HG03442 (cell line): ENCODE data around the gene PRR15.

ENCODE experiments used
- ATAC-seq: cut with Tn5 transposase; IDR thresholded peaks from one replicate; pipeline ENCODE4 v1.9.1; 2021; ENCODE audit warnings: mild to moderate bottlenecking, moderate library complexity; ENCODE audit not compliant: unreplicated experiment

Gene PRR15

GRCh38 chr7:29567174-29567573 is 3.5 kb downstream of the PRR15 start:
- no peak for ATAC-seq

- no peak for ATAC-seq
Observed at GRCh38 chr7:29569648-29570047, 6.0 kb downstream of the PRR15 start.

DNA sequence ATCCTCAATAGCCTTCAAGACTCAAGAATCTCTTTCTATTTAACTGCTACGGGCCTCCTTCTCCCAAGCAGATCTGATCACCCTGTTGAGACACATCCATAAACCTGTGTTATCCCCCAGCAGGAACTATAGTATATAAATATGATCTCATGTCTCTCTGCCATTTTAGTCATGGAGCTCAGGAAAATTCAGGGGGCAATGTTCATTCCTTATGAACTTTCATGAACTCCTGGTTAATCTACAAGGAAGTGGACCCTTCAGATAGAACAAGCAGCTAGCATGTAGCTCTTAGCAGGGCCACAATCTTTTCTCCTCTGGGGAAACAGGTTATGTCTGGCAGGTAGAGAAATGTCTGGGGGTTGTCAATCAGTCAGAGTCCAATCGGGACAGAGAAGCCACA is 8.9 kb downstream of the PRR15 start:
- ATAC-seq: no peak

DNA sequence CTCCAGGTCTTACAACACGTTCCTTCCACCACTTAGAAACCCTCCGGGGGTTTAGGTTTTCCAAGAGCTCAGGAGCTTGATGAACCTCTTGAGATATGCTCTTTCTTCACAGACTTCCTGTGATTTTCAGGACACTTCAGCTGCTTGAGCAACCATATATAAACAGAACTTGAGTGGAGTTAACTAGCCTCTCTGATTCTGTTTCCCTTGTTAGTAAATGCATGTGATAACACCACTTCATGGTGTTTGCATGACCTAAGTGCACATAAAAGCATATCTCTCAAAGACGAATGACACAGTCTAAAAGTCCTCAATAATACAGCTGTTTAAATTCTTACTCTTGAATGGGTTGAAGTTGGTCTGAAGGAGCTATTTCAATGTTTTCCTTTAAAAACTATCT is 9.9 kb downstream of the PRR15 start:
- ATAC-seq: no peak

DNA sequence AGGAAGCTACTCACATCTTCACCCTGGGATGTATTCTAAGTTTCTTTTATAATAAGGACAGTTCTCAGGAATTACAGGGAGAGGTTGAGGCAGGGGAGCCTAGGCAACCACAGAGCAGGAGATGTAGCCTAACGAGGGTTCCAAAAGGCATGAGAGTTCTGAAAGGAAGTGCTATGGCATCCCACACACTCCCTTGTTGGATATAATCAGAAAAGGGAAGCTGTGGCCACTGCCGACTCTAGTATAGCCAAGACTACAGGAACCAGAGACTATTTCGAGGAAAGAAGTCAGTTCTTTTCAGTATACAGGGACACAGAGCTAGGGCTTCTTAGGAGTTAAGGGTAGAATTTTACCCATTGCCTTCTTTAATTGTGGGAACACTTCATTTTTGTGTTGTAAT is 11.0 kb downstream of the PRR15 start:
- no peak for ATAC-seq

- peak; percentile 42 for ATAC-seq
Observed at GRCh38 chr7:29587195-29587808, 23.7 kb downstream of the PRR15 start.

- ATAC-seq: no peak
Observed at GRCh38 chr7:29588212-29588611, 24.6 kb downstream of the PRR15 start.

- no peak for ATAC-seq
Observed at GRCh38 chr7:29588900-29589696, 25.5 kb downstream of the PRR15 start.

- ATAC-seq: no peak
Observed at GRCh38 chr7:29592866-29593265, 29.2 kb downstream of the PRR15 start.

DNA sequence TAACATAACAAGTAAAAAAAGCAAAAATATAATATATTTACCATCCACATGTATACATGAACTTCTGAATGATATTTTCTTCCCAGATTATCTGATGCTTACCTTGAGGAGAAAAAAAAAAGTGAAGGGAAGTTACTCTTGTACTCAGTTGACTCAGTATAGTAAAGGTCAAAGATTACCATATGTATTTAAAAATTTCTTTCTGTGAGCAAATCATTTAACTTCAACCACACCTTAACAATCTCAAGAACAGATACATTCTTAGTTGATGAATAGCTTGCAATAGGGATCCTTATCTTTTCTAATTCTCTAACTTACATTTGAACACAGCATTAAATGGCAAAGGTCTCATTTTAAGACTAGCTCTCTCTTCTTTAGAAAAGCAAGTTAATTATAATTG is 29.8 kb downstream of the PRR15 start:
- no peak for ATAC-seq

DNA sequence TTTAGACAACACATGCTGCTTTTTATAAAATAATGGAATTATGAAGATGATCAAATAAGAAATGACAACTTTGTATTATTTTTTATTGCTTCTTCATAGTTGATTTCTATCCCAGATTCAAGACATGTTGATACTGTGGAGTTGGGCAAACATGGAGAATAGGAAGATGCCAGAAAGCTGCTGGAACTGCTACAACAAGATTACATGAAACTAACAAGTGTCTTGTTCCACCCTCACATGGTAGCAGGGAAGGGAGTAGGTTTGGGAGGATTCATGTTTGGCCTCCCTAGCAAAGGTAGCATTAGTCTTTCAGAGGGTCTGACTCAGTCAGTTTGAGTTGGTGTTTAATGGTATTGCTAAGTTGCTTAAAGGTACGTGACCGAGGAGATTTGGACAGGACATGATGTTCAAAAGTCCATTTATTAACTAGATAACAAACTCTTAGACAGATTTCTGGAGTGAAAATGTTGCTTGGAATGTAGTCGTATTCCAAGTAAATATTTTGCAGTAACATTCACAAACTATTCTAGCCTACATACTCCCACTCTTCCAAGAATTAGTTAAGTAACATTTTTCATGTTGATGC is 33.1 kb downstream of the PRR15 start:
- ATAC-seq: no peak

DNA sequence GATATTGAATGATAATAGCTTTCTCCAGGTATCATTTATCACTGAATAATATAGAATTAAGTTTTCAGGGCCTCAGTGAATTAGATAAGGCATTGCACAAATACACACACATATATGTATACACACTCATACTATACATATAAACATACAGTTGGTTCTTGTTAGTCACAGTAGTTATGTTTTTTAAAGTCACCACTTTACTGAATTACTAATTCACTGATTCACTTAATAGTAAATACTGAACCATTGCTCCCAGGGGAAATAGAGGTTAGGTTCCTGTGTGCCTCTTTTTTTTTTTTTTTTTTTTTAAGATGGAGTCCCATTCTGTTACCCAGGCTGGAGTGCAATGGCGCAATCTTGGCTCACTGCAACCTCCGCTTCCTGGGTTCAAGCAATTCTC is 33.6 kb downstream of the PRR15 start:
- ATAC-seq: no peak

GRCh38 chr7:29598137-29598536 is 34.5 kb downstream of the PRR15 start:
- no peak for ATAC-seq

DNA sequence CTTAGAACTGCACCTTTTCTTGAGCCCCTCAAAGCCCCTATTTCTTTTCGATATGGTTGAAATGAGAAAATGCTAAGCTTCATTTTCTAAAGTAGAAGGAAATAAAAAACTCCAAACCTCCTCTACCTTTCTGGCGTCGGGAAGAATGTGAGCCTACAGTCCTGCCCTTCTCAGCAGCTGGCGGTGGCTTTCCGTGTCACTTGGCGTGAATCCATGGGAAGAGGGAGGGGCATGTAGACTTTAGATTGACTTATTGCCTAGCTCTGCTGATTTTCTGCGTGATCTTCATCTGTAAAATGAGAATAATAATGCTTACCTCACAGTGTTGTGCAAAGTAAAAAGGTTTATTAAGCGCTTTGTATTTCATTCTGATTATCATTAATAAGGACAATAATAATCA is 35.0 kb downstream of the PRR15 start:
- no peak for ATAC-seq

GRCh38 chr7:29599026-29599425 is 35.4 kb downstream of the PRR15 start:
- ATAC-seq: no peak

DNA sequence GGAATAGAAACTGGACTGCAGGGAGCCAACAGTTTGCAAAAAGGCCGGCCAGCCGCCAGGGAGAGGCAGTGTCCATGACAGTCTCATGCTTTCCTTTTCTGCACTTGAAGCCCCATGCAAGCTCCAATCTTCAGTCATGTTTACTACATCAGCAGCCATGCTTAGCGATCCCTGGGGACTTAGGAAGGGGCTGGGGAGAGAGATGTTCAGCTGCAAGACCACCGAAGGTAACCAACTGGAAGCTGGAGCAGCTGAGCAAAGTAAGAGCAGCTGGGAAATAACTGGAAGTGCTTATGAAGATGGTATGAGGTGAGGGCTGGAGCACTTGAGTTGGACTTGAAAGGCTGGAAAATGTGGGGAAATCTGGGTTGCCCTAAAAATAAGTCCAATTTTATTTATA is 37.0 kb downstream of the PRR15 start:
- ATAC-seq: no peak

DNA sequence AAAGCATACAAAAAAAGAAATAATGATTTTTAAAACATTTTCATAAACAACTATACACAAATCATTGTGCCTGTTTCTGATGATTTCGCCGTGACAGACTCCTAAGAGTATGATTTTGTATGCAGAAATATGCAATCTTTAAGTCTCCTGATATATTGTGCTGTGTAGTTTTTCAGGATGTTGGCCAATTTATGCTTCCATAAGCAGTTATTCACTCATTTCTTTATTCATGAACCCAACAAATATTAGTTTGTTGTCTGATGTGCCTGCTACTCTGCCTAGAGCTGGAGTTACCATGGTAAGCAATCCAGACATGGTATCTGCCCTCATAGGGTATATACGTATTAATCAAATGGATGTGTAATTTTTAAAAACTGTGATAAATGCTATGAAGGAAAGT is 40.4 kb downstream of the PRR15 start:
- no peak for ATAC-seq

- ATAC-seq: no peak
Observed at GRCh38 chr7:29604702-29605101, 41.1 kb downstream of the PRR15 start.

- ATAC-seq: no peak
Observed at GRCh38 chr7:29605671-29606070, 42.0 kb downstream of the PRR15 start.

GRCh38 chr7:29606287-29606721 is 42.7 kb downstream of the PRR15 start:
- no peak for ATAC-seq

- no peak for ATAC-seq
Observed at GRCh38 chr7:29606830-29607229, 43.2 kb downstream of the PRR15 start.

DNA sequence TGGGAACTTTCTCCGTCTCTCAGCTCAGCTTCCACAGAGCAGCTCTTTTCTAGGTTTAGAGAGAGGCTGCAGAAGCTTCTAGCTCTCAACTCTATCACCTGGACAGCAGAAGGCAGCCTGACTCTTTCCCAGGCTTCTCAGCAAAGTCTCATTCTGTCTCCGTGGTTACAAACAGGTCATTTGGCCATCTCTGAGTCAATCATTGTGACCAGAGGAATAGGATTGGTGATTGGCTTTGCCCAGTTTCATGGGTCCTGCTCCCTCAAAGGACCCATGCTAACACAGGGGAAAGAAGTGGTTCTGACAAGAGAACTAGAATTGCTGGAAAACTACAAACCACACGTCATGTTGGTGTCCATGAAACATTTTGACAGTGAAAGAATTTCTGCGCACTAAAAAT is 43.6 kb downstream of the PRR15 start:
- no peak for ATAC-seq
